GM21360 (cell line): ENCODE data around the gene ZNF652.
A peak's percentile ranks its signal among the peaks of the same experiment; 100 is the strongest.
"Not testable (repeated sequence)": the region's sequence is repeated elsewhere in the genome, so short reads cannot be mapped to it uniquely, and the experiment has no call there.

Source experiments
- ATAC-seq: cut with Tn5 transposase; IDR thresholded peaks from one replicate; pipeline ENCODE4 v1.9.1; 2021; ENCODE audit warnings: mild to moderate bottlenecking, moderate library complexity; ENCODE audit not compliant: unreplicated experiment

The ZNF652 gene

DNA sequence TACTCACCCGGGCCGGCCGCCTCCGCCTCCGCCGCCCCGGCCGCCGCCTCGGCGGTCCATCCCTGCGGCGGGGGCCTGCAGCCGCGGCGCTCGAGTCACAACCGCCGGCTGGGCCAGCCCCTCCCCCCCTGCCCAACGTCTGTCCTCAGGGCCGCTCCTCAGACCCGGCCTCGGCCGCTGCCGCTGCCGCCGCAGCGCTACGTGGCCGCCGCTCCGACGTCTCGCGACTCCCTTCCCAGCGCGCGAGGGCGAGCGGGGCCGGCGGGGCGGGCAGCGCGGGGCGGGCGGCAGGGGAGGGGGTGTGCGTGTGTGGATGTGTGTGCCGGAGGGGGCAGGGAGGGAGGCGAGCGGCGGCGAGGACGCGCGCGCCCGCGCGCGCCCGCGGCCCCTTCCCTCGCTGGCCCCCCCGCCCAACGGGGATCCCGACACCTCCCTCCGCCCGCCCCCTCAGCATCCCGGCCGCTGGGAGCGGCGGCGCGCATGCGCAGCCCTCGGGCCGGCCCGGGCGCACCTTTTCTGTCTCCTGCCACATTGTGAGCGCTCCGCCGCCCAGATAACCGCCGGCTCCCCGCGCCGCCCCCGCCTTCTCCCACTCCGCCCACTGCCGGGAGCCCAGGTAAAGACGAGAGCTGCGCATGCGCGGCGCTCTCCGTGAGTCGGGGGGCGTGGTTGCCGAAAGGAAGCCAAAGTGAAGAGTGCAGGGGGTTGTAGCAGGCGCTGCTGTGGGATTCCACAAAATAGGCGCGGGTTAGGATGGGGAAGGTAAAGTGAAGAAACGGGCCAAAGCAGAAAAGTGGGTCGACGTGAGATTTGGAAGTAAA, at the start of gene ZNF652:
TSS of gene ZNF652 (minus strand) at position 349 of the 821 bp plus-strand sequence. CDS start 44,525 bp downstream, outside the sequence.
- ATAC-seq, result peak; percentile 63

GRCh38 chr17:49409066-49409465, 47.0 kb upstream of the ZNF652 start:
- no peak for ATAC-seq

GRCh38 chr17:49407981-49408501, 46.0 kb upstream of the ZNF652 start:
- ATAC-seq, result no peak

DNA sequence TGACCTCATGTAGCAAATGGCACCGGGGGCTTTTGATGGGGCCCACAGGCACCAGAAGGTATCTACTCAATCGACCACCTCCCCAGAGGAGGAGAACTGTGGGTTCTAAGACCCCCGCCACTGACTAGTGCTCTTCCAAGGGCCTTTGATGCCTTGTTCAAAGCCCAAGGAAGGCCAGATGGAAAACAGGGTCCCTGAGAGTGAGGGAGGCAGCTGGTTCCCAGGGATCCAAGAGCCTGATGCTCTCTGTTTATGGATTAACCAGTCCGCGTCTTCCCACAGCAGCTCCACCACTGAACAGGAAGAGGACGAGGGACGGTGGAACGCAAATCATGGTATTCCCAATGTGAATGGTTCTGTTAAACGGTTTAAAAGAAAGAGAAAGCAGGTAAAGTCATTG, 45.0 kb upstream of the ZNF652 start:
- no peak for ATAC-seq

GRCh38 chr17:49406421-49407061, 44.5 kb upstream of the ZNF652 start:
- ATAC-seq, result no peak

GRCh38 chr17:49404906-49405305, 42.9 kb upstream of the ZNF652 start:
- no peak for ATAC-seq

GRCh38 chr17:49404361-49404760, 42.3 kb upstream of the ZNF652 start:
- ATAC-seq, result no peak

GRCh38 chr17:49403514-49404289, 41.7 kb upstream of the ZNF652 start:
- no peak for ATAC-seq

- ATAC-seq, result no peak
Measured at GRCh38 chr17:49402706-49403105, 40.7 kb upstream of the ZNF652 start.

GRCh38 chr17:49401971-49402611, 40.0 kb upstream of the ZNF652 start:
- no peak for ATAC-seq

DNA sequence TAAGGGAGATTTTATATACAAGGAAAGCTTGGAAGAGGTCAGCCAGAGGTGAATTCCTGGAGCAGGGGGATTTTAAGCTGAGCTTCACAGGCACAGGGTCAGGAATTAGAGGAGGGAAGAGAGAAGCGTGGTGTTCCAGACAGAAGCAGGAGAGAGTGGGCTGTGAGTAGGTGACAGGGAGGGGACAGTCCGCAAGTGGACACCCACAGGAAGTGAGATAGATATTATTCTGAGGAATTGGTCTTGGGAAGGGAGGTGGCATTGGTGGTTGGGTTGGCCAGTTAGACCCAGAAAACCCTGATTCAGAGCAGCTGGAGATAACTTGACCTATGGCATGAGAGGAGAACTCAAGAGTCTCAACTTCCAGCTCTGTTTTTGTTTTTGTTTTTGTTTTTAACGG, 37.9 kb upstream of the ZNF652 start:
- no peak for ATAC-seq

DNA sequence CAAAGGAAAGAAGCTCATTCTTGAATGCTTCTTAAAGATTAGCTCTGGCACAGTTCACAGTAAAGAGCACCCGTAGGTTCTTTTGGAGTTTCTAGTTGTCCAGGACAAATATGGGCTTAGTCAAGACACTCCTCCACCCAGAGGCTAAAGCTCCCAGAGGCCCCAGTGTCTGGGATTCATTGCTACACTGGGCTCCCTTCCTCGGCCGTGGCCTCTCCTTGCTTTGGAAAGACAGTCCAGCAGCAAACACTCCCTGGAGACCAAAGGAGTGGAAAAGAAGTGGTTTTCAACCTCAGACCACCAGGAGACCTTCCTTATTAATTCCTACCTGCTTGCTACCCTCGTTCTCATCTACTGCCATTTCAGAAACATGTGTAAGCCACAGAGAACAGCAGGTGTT, 35.5 kb upstream of the ZNF652 start:
- no peak for ATAC-seq

DNA sequence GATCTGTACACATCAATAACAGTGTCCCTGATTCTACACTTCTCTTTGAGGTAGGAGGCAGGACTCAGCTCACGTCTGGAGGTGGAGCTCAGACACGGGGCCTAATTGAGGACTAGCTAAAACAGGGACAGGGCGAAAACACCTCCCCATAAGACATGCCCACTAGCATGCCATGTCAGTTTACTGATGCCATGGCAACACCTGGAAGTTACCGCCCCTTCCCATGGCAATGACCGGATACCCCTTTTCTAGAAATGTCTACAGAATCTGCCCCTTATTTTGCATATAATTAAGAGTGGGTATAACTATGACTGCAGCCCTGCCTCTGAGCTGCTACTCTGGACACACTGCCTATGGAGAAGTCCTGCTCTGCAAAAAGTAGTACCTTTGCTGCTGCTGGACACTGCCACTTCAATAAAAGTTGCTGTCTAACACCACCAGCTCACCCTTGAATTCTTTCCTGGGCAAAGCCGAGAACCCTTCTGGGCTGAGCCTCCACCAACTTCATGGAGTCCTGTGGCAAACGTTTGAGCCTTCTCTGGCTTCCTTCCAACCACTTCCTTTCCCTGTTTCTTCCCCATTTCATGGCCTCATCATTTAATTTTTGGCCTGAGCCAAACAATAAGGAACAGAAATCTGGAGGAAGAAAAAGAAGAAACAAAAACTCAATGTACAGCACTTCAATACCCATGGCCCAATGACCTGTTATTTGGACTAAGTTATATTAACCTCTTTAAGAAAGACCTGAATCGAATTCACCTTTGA, 31.6 kb upstream of the ZNF652 start:
- no peak for ATAC-seq

DNA sequence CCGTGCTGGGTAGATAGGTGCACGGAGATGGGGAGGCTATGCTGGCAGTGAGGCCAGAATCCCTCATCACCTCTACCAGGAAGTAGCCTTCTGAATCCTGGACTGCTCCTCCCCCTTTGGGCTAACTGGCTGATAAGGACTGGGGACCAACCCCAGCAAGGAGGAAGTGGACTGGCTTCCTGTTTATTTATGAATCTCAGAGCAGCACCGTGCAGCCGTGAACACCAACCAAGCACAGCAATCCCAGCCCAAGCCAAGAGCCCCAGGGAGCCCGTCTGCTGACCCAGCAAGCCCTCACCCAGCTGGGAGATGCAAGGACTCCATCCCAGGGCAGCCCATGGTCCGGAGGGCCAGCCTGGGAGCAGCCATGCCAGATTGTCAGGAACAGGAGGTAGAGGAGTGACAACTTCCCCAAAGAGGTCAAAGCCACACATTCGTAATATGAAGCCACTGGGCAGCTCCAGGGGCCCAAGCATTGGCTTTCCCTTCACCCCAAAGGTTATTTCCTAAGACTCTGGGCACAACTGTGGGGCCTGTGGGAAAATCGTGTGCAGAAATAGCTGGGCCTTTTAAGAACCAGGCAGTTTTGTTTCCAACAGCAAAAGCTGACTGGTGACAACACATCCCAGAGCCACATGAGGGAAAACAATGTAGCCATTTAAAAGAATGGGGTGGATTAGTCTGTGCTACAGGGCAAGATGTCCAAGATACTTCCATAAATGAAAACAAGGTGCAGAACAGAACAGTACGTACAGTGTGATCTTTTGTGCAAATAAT, 28.7 kb upstream of the ZNF652 start:
- ATAC-seq, result no peak

DNA sequence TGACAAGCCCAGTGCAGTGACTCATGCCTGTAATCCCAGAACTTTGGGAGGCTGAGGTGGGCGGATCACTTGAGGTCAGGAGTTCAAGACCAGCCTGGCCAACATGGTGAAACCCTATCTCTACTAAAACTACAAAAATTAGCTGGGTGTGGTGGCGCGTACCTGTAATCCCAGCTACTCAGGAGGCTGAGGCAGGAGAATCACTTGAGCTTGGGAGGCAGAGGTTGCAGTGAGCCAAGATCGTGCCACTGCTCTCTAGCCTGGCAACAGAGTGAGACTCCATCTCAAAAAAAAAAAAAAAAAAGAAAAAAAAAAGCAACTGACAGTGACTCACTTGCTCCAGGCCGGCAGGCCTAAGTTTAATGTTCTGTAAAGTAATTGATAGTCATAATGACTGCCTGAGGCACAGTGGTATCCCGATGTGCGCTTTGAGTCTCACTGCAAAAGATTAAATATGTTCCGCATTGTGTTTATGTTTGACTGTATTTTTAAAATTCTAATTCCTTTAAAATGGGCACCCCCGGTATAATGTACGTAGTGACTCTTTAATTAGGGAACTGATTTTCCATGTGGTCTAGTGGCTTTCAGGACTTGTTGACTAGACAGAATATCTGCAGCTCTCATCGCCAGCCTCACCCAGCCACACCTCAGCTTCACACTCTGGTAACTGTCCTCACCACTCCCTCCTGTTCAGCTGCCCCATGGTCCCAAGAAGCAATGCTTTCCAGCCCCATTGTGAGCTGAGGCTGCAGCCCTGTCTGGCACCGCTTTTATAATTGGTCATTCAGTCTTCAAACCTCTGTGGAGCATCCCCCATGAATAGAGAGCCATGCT, 27.7 kb upstream of the ZNF652 start:
- not testable (repeated sequence) for ATAC-seq

DNA sequence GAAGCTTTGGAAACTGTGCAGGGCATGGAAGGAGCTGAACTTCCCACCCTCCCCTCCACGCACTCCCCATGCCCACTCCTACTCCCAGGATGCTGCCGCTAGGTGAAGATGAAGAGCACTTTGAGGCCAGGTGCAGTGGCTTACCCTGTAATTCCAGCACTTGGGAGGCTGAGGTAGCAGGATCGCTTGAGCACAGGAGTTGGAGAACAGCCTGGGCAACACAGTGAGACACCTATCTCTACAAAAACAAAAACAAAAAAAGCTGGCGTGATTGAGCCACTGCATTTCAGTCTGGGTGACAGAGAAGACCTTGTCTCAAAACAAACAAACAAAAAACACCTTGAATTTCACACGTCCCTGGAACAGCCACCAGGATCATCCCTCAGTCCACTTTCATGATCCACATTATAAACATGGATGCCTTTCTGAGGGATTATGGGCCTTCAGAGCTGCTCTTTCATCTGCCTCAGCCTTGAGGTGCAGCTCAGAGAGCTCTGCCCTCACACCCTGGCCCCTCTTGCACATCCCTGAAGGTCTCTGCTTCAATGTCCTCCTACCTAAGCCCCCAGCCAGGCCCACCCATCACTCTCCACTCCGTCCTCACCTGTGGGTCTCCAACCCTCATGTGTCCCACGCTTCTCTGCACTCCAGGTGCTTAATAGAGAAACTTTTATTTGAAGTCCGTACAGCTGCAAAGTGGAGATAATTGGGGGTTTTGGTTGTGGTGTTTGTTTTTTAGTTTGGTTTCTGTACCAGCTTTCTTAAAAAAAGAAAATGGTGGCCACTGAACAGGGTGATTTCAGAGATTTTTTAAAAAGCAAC, 26.9 kb upstream of the ZNF652 start:
- ATAC-seq, result no peak

GRCh38 chr17:49388290-49388640, 26.2 kb upstream of the ZNF652 start:
- no peak for ATAC-seq
